GM18858 (cell line): ENCODE data around the gene ADSS1.

Experiments
- ATAC-seq: cut with Tn5 transposase; IDR thresholded peaks from one replicate; pipeline ENCODE4 v1.9.1; 2021; ENCODE audit not compliant: unreplicated experiment

Gene ADSS1

GRCh38 chr14:104768437-104769323 is 44.7 kb downstream of the ADSS1 start:
- no peak for ATAC-seq

DNA sequence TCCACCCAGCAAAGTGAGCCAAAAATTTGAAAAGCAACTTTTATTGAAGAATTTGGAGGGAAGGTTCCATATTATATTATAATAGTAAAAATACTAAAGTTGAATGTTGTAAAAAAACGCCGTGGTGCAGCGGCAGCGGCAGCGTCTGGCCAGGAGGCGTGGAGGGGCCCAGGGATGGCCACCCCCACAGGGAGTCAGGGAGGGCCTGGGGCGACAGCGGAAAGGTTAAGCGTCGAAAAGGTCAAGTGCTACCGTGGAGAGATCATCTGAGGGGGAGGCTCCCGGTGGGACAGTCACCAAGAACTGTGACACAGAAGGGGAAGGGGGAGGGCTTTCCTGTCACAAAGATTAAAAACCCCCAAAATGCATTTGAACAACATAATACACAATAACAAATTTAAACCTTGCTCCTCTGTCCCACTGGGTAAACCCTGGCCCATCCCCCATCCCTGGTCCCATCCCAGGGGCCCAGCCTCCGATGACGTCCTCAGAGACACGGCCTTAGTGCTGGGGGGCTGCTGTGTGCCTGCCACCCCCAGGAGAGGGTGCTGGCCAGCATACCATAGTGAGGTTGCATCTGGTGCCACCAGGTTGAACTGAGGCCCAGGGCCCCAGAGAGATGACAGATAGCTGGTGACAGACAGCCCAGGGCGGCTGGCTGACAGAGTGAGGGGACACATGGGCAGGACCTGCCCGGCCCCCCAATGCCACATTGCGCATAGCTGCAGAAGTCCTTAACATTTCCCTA is 45.5 kb downstream of the ADSS1 start:
- ATAC-seq = no peak

- ATAC-seq = no peak
Observed at GRCh38 chr14:104770072-104770579, 46.1 kb downstream of the ADSS1 start.

DNA sequence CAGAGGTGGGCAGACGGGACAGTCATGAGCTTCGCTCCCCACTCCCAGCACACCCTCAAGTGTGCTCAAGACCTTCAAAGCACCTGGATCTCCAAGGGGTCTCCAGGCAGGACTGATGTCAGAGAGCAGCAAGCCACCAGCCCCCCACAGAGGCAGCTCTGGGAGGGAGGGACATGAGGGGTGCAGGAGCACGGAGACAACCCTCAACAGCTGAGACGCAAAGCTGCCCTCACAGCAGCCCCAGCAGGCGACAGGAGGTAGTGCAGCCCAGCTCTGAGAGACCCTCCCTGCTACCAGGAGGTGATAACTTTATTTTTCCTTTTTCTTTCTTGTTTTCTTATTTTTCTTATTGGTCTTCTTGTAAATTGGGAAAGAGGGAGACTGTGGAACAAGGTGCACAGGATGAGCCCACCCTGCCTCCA is 46.8 kb downstream of the ADSS1 start:
- no peak for ATAC-seq

DNA sequence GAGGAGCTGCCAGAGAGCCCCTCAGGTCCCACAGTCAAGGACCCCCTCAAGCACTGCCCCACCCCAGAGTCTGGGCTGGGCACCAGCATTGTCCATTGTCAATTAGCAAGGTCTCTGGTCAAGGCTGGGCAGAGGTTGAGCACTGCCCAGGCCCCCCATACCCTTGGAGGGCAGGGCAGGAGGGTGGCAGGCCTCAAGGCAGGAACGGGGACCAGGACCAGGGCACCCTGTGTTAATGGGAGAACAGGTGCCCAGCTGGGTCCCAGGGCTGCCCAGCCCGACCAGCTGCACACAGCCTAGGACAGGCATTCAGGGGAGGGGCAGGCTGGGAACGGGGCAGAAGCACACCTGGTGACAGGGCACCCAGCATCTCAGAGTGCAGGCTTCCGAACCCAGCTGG is 47.3 kb downstream of the ADSS1 start:
- ATAC-seq = no peak

- no peak for ATAC-seq
Observed at GRCh38 chr14:104771918-104772706, 48.1 kb downstream of the ADSS1 start.

DNA sequence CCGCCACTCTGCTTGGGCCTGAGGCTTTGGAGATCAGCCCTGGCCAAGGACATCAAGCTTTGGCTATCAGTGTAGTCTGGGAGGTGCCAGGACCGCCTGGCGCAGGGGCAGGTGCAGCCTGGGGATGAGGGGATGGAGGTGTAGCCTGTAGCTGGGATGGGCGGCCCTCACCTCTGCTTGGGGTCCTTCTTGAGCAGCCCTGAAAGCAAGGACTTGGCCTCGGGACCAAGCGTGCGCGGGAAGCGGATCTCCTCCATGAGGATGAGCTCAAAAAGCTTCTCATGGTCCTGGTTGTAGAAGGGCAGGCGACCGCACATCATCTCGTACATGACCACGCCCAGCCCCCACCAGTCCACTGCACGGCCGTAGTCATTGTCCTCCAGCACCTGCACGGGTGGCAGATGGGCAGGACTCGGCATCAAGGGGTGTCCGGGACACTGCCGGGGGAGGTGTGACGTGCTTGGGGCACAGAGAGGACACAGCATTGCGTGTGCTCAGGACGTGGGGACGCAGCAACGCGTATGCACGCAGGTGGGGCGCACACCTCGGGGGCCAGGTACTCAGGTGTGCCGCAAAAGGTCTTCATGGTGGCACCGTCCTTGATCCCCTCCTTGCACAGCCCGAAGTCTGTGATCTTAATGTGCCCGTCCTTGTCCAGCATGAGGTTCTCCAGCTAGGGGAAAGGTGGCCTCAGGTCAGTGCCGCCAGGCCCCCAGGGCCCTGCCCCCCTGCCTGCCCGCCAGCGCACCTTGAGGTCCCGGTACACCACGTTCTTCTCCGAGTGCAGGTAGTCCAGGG is 48.9 kb downstream of the ADSS1 start:
- no peak for ATAC-seq

- no peak for ATAC-seq
Observed at GRCh38 chr14:104773505-104774452, 49.8 kb downstream of the ADSS1 start.

- no peak for ATAC-seq
Observed at GRCh38 chr14:104774453-104775072, 50.5 kb downstream of the ADSS1 start.

DNA sequence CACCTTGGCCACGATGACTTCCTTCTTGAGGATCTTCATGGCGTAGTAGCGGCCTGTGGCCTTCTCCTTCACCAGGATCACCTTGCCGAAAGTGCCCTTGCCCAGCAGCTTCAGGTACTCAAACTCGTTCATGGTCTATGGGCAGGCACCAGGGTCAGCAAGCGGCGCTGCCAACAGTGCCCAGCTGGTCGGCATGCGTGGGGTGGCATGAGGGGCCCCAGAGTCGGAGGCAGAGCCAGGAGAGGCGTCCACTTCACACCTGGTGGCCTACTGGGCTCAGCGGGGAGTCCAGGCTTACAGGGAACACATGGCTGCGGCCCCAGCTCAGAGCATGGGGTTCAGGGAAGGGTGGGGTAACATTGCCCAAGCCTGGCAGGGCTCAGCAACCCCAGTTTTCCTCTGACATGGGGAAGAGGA is 51.1 kb downstream of the ADSS1 start:
- no peak for ATAC-seq

DNA sequence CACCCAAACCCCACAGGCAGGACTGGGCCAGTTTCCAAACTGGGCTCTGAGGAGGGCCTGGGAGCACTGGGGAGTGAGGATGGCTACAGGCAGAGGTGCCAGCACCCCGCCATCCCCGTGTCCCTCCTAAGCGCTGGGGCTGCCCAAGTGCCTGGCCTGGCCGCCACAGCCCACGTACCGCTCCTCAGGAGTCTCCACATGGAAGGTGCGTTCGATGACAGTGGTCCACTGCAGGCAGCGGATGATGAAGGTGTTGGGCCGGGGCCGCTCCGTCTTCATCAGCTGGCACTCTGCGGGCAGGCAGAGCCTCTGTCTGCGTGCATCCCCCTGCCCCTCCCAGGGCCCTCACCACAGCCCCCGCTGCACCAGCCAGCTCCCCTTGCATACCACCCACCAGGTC is 52.5 kb downstream of the ADSS1 start:
- ATAC-seq = no peak

DNA sequence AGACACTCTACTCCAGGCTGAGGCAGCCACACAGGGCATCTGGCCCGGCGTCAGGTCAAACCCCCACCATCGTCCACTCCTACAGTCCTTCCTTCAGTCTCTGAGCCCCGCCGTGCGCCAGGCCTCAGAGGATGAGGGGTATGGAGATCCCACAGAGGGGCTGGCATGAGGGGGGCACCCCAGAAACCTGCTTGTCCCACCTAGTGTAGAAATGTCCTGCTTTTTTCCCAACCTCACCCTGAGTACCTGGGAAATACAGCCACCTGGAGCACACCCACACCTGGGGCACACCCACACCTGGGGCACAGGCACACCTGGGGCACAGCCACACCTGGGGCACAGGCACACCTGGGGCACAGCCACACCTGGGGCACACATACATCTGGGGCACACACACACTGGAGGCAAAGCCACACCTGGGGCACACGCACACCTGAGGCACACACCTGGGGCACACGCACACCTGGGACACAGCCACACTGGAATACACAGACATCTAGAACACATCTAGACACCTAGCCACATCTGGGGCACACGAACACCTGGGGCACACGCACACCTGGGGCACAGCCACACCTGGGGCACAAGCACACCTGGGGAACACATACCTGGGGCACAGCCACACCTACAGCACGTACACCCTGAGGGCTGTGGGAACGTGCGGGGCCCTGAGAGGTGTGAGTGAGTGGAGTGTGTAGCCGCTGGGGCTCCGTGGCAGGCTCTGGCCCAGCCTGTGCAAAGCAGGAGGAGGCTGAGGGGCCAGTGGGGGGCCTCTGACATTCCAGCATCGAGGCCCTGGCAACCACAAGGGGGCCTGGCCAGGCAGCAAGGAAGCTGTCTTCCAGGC is 53.2 kb downstream of the ADSS1 start:
- ATAC-seq = no peak

DNA sequence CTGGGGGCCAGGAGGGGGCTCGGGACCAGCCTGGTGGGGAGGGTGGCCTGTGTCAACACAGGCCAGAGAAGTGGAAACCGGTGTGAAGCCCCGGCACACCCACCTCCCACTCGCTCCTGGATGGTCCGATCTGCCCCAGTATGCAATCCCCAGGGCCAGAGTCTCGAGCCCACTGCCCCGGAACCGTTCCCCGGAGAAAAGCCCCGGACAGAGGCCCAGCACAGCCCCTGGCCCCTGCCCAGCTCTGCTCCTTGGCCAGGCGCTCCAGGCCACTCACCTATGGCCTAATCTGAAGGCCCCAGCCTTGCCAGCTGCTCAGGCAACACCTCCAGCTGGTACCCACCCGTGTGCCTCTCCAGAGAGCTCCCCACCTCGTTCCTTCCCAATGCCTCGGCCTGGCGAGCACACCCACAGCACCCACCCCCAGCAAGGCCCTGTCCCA is 53.8 kb downstream of the ADSS1 start:
- no peak for ATAC-seq

- no peak for ATAC-seq
Observed at GRCh38 chr14:104778694-104779331, 54.8 kb downstream of the ADSS1 start.

DNA sequence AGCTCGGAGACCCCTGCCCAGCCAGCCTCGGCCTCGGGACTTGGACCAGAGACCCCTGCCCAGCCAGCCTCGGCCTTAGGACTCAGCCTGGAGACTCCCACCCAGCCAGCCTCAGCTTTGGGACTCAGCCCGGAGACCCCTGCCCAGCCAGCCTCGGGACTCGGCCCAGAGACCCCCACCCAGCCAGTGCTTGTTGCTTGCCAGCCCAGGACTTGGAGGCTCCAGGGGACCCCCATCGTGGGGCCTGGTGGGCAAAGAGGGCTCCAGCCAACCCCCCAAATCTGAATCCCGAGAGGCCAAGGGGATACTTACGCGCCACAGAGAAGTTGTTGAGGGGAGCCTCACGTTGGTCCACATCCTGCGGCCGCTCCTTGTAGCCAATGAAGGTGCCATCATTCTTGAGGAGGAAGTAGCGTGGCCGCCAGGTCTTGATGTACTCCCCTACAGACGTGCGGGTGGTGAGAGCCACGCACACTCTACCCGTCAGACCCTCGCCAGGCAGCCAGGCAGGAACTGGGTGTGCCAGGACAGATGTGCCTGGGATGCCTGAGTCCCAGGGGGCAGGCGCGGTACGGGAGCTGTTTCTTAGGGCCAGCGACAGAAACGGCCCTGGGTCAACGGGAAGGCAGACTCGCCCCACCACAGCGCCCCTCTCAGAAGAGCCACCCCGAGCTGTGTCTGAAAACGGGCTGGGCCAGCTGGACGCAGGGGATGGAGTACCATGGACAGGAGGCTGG is 55.9 kb downstream of the ADSS1 start:
- no peak for ATAC-seq

- no peak for ATAC-seq
Observed at GRCh38 chr14:104780513-104781030, 56.5 kb downstream of the ADSS1 start.
